Thyroid gland (tissue), 4 donors: Measurements from ENCODE around the gene REELD1. TPM values are rescaled to one million over a fixed set of nuclear protein-coding genes. Genes with fewer than 3 reads are reported as not detected.
A peak's percentile ranks its signal among the peaks of the same experiment; 100 is the strongest.

Experiments used
- DNase-seq, 2 donors: peaks; one replicate each; pipeline ENCODE4 v3.0.0-alpha.2; 2019
- H3K27ac ChIP-seq, 3 donors: fragments of 200-600 bp; sonication (generic); 1 replicate in 2 of 3; 2 replicates in 1 of 3; pipeline ENCODE4 v1.5.1; 2016 to 2019; ENCODE audit warnings: mild to moderate bottlenecking in 1 of 3, moderate library complexity in 1 of 3
- H3K27me3 ChIP-seq: fragments of 200-600 bp; sonication (generic); one replicate; pipeline ENCODE4 v1.5.1; 2019
- H3K36me3 ChIP-seq, 2 donors: fragments of 200-600 bp; sonication (generic); one replicate each; pipeline ENCODE4 v1.5.1; 2016 to 2019
- H3K4me1 ChIP-seq, 2 donors: fragments of 200-600 bp; sonication (generic); one replicate each; pipeline ENCODE4 v1.5.1; 2017 to 2019
- H3K4me3 ChIP-seq, 3 donors: fragments of 200-600 bp; sonication (generic); replicated peaks in 1 of 3; 1 replicate in 2 of 3; 2 replicates in 1 of 3; pipeline ENCODE4 v1.5.1; 2016; ENCODE audit warnings: mild to moderate bottlenecking in 1 of 3
- H3K9me3 ChIP-seq: fragments of 200-600 bp; sonication (generic); one replicate; pipeline ENCODE4 v1.5.1; 2017
- POLR2A ChIP-seq, 2 donors: fragments of 450-650 bp; IDR thresholded peaks; one replicate each; pipeline ENCODE4 v1.6.1; 2017; ENCODE audit warnings: antibody characterized with exemption in 2 of 2, mild to moderate bottlenecking in 2 of 2, moderate library complexity in 1 of 2
- WGBS, 2 donors: methylation state at CpG; one replicate each; pipeline ENCODE4 v1.1.5; 2017; 5-methylcytosine and 5-hydroxymethylcytosine counted together
- intact Hi-C: fragments of 100-400 bp; cut with DNase I; formaldehyde crosslinking; loops from one replicate; pipeline ENCODE4 v1.15.1; 2023
- total RNA-seq, 4 donors: library from RNA; depleted of rRNA; stranded (reverse); fragments of >200 nt; gene quantifications; one replicate each; pipeline ENCODE4 v1.2.3, GENCODE V29; 2016
- TF ChIP-seq, protein P1 (sequence below), 6 experiments: fragments of 200-600 bp in 3 of 6; fragments of 450-650 bp in 3 of 6; sonication (generic) in 3 of 6; IDR thresholded peaks; one replicate each; pipeline ENCODE4 v1.5.1; 2016 to 2019; ENCODE audit warnings: antibody characterized with exemption in 6 of 6, mild to moderate bottlenecking in 2 of 6, inconsistent platforms in 1 of 6, moderate library complexity in 1 of 6

REELD1 gene
- total RNA-seq, 4 donors from 2014 or later = 0.11 to 0.42 (median 0.13) TPM; not detected in 1

DNA sequence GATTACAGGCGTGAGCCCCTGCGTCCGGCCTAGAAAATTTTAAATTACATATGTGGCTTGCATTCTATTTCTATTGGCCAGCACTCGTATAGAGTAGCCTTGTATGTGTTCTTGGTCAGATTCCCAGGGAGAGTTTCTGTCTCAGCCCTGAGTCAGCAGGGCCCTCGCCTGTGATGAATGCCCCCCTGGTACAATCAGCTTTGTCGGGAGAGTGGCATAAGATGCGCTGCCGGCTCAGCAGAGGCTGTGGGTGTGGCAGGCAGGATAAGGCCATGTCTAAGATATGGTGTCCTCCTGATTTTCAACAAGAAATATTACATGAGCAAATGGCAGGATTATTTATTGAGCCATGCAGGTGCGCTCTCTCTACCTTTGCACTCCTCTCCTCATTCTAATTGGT is 1.6 kb upstream of the REELD1 start:
- H3K36me3 ChIP-seq = no peaks in the 10 kb centered on the region
- DNase-seq = no peak
- no peaks in the 10 kb centered on the region for H3K9me3 ChIP-seq
- no peaks in the 10 kb centered on the region for H3K4me1 ChIP-seq
- intact Hi-C loops = no loop called here
- no peaks in the 10 kb centered on the region for H3K27me3 ChIP-seq
- 93 to 98% methylated on average over 9 of the region's 9 CpGs for WGBS, 2 donors
- TF ChIP-seq, protein P1, sequence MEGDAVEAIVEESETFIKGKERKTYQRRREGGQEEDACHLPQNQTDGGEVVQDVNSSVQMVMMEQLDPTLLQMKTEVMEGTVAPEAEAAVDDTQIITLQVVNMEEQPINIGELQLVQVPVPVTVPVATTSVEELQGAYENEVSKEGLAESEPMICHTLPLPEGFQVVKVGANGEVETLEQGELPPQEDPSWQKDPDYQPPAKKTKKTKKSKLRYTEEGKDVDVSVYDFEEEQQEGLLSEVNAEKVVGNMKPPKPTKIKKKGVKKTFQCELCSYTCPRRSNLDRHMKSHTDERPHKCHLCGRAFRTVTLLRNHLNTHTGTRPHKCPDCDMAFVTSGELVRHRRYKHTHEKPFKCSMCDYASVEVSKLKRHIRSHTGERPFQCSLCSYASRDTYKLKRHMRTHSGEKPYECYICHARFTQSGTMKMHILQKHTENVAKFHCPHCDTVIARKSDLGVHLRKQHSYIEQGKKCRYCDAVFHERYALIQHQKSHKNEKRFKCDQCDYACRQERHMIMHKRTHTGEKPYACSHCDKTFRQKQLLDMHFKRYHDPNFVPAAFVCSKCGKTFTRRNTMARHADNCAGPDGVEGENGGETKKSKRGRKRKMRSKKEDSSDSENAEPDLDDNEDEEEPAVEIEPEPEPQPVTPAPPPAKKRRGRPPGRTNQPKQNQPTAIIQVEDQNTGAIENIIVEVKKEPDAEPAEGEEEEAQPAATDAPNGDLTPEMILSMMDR (IDR thresholded peaks at IDR 0.05) = no peak
- TF ChIP-seq POLR2A (IDR thresholded peaks at IDR 0.05) = no peak
- H3K4me3 ChIP-seq = no peak overlapping the region
- no peak overlapping the region for H3K27ac ChIP-seq

DNA sequence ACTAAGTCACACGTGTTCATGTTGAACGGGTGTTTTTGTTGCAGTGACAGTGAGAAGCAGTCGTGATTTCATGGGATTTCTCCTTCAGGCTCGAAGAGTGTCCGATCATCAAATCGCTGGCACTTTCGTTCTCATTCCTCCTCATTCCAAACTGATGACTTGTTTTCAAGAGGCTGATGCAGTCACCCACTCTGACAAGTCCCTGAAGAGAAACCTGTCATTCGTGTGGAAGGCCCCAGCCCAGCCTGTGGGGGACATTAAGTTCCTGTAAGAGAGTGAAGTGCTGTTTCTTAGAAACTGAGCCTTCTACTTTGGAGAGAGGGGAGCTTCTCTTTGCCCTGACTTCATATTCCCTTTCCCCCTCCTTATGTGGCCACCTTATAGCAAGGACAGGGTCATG is 8.0 kb downstream of the REELD1 start:
- Histone ChIP-seq H3K27me3 (no peaks in the 10 kb centered on the region), H3K27ac (no peak overlapping the region), H3K4me1 (no peaks in the 10 kb centered on the region), H3K9me3 (no peaks in the 10 kb centered on the region), H3K36me3 (no peaks in the 10 kb centered on the region), H3K4me3 (no peak overlapping the region)
- DNase-seq = peak in 1 of 2 donors; percentile 46
- intact Hi-C loops = no loop called here
- WGBS, 2 donors = 25 to 44% methylated on average over 8 of the region's 8 CpGs
- TF ChIP-seq, protein P1 (IDR thresholded peaks at IDR 0.05) = no peak
- no peak for TF ChIP-seq POLR2A (IDR thresholded peaks at IDR 0.05)

DNA sequence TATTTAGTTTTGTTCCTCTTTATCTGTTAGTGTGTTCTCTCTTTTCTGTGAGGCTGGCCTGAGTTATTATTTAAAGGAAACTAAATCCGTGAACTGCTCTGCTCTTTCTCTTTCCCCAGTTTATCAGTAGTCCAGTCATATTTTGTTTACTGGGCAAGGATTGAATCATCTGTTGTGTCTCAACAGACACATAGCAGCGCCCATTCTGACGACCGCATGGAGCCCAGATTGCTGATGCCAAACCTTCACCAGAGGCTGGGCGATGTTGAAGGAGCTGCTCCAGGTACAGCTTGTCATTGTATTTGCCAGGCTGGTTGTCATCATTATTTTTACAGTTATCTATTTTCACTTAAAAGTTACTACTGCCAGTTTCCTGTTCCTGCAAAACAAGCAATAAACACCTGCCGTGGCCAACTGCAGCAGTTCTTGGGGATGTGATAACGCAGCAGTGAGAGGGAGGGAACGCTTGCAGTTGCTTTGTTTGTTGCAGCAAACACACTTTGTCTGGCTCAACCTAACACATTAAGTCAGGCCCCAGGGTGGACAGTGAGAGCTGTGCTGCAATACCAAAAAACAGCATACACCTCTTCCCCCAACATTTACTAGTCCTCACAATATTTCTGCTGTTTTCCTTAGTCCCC is 10.1 kb downstream of the REELD1 start:
- TF ChIP-seq, protein P1 (IDR thresholded peaks at IDR 0.05) = no peak
- TF ChIP-seq POLR2A (IDR thresholded peaks at IDR 0.05) = no peak
- 62 to 72% methylated on average over 8 of the region's 8 CpGs for WGBS, 2 donors
- Histone ChIP-seq H3K27me3 (no peaks in the 10 kb centered on the region), H3K27ac (no peak overlapping the region), H3K9me3 (no peaks in the 10 kb centered on the region), H3K4me3 (no peak overlapping the region), H3K4me1 (no peaks in the 10 kb centered on the region), H3K36me3 (no peaks in the 10 kb centered on the region)
- intact Hi-C loops = no loop called here
- no peak for DNase-seq

DNA sequence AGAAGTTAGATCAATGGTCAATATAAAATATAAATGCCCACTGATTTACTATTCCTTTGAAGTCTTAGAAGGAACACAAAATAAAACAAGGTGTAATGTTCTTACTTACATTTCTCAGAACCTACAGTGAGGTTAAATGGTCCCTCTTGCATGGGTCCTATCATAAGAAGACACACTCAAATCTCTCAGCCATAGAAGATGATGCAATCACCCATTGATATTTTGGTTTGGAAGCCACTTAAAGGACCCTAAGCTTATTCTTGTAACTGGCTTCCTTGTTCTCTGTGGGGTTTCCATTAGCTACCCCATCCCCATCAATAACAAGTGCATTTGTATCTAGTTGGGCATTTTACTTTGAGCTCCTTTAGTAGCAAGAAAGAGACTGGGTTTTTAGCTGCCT is 15.1 kb downstream of the REELD1 start:
- Histone ChIP-seq H3K4me1 (no peaks in the 10 kb centered on the region), H3K36me3 (no peaks in the 10 kb centered on the region), H3K9me3 (no peaks in the 10 kb centered on the region), H3K4me3 (no peak overlapping the region), H3K27me3 (no peaks in the 10 kb centered on the region), H3K27ac (no peak overlapping the region)
- DNase-seq = no peak
- TF ChIP-seq POLR2A (IDR thresholded peaks at IDR 0.05) = no peak
- TF ChIP-seq, protein P1 (IDR thresholded peaks at IDR 0.05) = no peak
- intact Hi-C loops = no loop called here

DNA sequence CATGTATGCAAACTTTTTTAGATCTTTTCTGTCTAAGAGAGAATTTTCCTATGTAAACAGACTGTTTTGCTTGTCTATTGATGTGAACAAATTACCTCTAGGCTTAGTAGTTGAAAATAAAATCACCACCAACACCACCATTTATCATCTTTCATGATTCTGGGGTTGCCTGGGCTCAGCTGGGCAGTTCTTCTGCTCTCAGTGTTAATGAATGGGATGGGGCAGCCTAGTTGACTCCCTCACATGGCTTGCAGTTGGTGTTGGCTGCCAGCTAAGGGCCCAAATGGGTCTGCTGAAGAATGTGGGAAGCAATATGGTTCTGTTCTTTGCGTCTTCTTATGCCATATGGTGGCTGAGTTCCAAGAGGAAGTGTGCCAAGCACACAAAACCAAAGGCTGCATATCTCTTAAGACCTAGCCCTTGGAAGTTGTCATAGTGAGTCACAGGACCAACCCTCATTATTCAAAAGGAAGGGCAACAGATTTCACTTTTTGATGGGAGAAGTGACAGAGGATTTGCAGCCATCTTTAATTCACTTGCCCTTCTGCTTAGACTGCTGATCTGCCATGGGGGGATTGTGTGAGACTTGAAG is 17.9 kb downstream of the REELD1 start:
- no peak overlapping the region for H3K4me3 ChIP-seq
- no peaks in the 10 kb centered on the region for H3K4me1 ChIP-seq
- H3K36me3 ChIP-seq = no peaks in the 10 kb centered on the region
- no peaks in the 10 kb centered on the region for H3K9me3 ChIP-seq
- no peak for DNase-seq
- 87 to 100% methylated on average over 1 of the region's 1 CpG for WGBS, 2 donors
- TF ChIP-seq, protein P1 (IDR thresholded peaks at IDR 0.05) = no peak
- TF ChIP-seq POLR2A (IDR thresholded peaks at IDR 0.05) = no peak
- intact Hi-C loops = no loop called here
- H3K27ac ChIP-seq = no peak overlapping the region
- H3K27me3 ChIP-seq = no peaks in the 10 kb centered on the region
